Parathyroid adenoma (tissue), 2 donors: Measurements from ENCODE around the gene TM4SF20.

Experiments used
- H2AFZ ChIP-seq: fragments of 300-600 bp; sonication (generic); one replicate; pipeline ENCODE4 v1.7.0; 2017; ENCODE audit warnings: antibody characterized with exemption, mild to moderate bottlenecking
- H3K27ac ChIP-seq: fragments of 300-600 bp; sonication (generic); one replicate; pipeline ENCODE4 v1.7.0; 2017
- H3K27me3 ChIP-seq: fragments of 300-600 bp; sonication (generic); one replicate; pipeline ENCODE4 v1.7.0; 2017; ENCODE audit warnings: low read length; ENCODE audit not compliant: control insufficient read depth, insufficient read depth
- H3K36me3 ChIP-seq: fragments of 300-600 bp; sonication (generic); one replicate; pipeline ENCODE4 v1.7.0; 2017; ENCODE audit warnings: low read length; ENCODE audit not compliant: control insufficient read depth, insufficient read depth
- H3K4me1 ChIP-seq: fragments of 300-600 bp; sonication (generic); one replicate; pipeline ENCODE4 v1.7.0; 2017; ENCODE audit warnings: control low read depth
- H3K4me2 ChIP-seq: fragments of 300-600 bp; sonication (generic); one replicate; pipeline ENCODE4 v1.7.0; 2017; ENCODE audit warnings: low read length
- H3K4me3 ChIP-seq: fragments of 300-600 bp; sonication (generic); one replicate; pipeline ENCODE4 v1.7.0; 2017; ENCODE audit warnings: low read depth, low read length
- H3K79me2 ChIP-seq: fragments of 300-600 bp; sonication (generic); one replicate; pipeline ENCODE4 v1.7.0; 2017; ENCODE audit warnings: control low read depth
- H3K9ac ChIP-seq: fragments of 300-600 bp; sonication (generic); one replicate; pipeline ENCODE4 v1.7.0; 2017; ENCODE audit warnings: mild to moderate bottlenecking
- H3K9me3 ChIP-seq: fragments of 300-600 bp; sonication (generic); one replicate; pipeline ENCODE4 v1.7.0; 2017; ENCODE audit warnings: low read length; ENCODE audit not compliant: control insufficient read depth
- CTCF ChIP-seq: fragments of 300-600 bp; sonication (generic); IDR thresholded peaks from one replicate; pipeline ENCODE4 v1.7.0; 2017; ENCODE audit warnings: antibody characterized with exemption, mild to moderate bottlenecking
- donor health status: primary hyperparathyroidism.

TM4SF20 gene

GRCh38 chr2:227363756-227364155, 15.3 kb downstream of the TM4SF20 start:
- no peak for TF ChIP-seq CTCF
- H3K9ac ChIP-seq, result no peak overlapping the region
- no peak overlapping the region for H2AFZ ChIP-seq
- H3K27ac ChIP-seq, result no peak overlapping the region
- no peaks in the 10 kb centered on the region for H3K9me3 ChIP-seq
- no peaks in the 10 kb centered on the region for H3K4me1 ChIP-seq
- H3K4me2 ChIP-seq, result no peak overlapping the region
- H3K79me2 ChIP-seq, result no peaks in the 10 kb centered on the region
- no peak overlapping the region for H3K4me3 ChIP-seq
- no peaks in the 10 kb centered on the region for H3K36me3 ChIP-seq
- no peaks in the 10 kb centered on the region for H3K27me3 ChIP-seq

GRCh38 chr2:227360351-227360750, 18.8 kb downstream of the TM4SF20 start:
- Histone ChIP-seq H3K4me3 (no peak overlapping the region), H3K79me2 (no peaks in the 10 kb centered on the region), H3K27ac (no peak overlapping the region), H3K9ac (no peak overlapping the region), H3K36me3 (no peaks in the 10 kb centered on the region), H3K4me2 (no peak overlapping the region), H3K27me3 (no peaks in the 10 kb centered on the region), H3K4me1 (no peaks in the 10 kb centered on the region), H2AFZ (no peak overlapping the region), H3K9me3 (no peaks in the 10 kb centered on the region)
- no peak for TF ChIP-seq CTCF

- no peak overlapping the region for H3K4me3 ChIP-seq
- no peaks in the 10 kb centered on the region for H3K36me3 ChIP-seq
- H2AFZ ChIP-seq, result no peak overlapping the region
- H3K4me2 ChIP-seq, result no peak overlapping the region
- H3K4me1 ChIP-seq, result no peaks in the 10 kb centered on the region
- H3K27me3 ChIP-seq, result no peaks in the 10 kb centered on the region
- TF ChIP-seq CTCF, result no peak
- no peak overlapping the region for H3K27ac ChIP-seq
- no peaks in the 10 kb centered on the region for H3K79me2 ChIP-seq
- no peaks in the 10 kb centered on the region for H3K9me3 ChIP-seq
- no peak overlapping the region for H3K9ac ChIP-seq
Measured at GRCh38 chr2:227351639-227352038, 27.5 kb downstream of the TM4SF20 start.

- no peak overlapping the region for H3K4me2 ChIP-seq
- H3K79me2 ChIP-seq, result no peaks in the 10 kb centered on the region
- TF ChIP-seq CTCF, result no peak
- no peaks in the 10 kb centered on the region for H3K27me3 ChIP-seq
- no peak overlapping the region for H2AFZ ChIP-seq
- H3K4me3 ChIP-seq, result no peak overlapping the region
- no peaks in the 10 kb centered on the region for H3K9me3 ChIP-seq
- no peaks in the 10 kb centered on the region for H3K4me1 ChIP-seq
- no peak overlapping the region for H3K27ac ChIP-seq
- H3K36me3 ChIP-seq, result no peaks in the 10 kb centered on the region
- H3K9ac ChIP-seq, result no peak overlapping the region
Measured at GRCh38 chr2:227349989-227350612, 29.0 kb downstream of the TM4SF20 start.

GRCh38 chr2:227348324-227348723, 30.8 kb downstream of the TM4SF20 start:
- no peak overlapping the region for H3K27ac ChIP-seq
- no peak overlapping the region for H3K9ac ChIP-seq
- no peaks in the 10 kb centered on the region for H3K27me3 ChIP-seq
- no peak for TF ChIP-seq CTCF
- H3K4me3 ChIP-seq, result no peak overlapping the region
- no peaks in the 10 kb centered on the region for H3K79me2 ChIP-seq
- no peak overlapping the region for H2AFZ ChIP-seq
- H3K36me3 ChIP-seq, result no peaks in the 10 kb centered on the region
- H3K4me1 ChIP-seq, result no peaks in the 10 kb centered on the region
- H3K4me2 ChIP-seq, result no peak overlapping the region
- no peaks in the 10 kb centered on the region for H3K9me3 ChIP-seq
